SKM-1 treated with dmso at 0.1 percent for 144 hours (cell line): ENCODE results near the gene CDH2.

Experiments
- DNase-seq: peaks from one replicate; lab custom pipeline; 2025; ENCODE audit not compliant: unreplicated experiment; lab: John Stamatoyannopoulos, UW

CDH2 gene

GRCh38 chr18:28088477-28088876, 88.5 kb downstream of the CDH2 start:
- DNase-seq = no peak

DNA sequence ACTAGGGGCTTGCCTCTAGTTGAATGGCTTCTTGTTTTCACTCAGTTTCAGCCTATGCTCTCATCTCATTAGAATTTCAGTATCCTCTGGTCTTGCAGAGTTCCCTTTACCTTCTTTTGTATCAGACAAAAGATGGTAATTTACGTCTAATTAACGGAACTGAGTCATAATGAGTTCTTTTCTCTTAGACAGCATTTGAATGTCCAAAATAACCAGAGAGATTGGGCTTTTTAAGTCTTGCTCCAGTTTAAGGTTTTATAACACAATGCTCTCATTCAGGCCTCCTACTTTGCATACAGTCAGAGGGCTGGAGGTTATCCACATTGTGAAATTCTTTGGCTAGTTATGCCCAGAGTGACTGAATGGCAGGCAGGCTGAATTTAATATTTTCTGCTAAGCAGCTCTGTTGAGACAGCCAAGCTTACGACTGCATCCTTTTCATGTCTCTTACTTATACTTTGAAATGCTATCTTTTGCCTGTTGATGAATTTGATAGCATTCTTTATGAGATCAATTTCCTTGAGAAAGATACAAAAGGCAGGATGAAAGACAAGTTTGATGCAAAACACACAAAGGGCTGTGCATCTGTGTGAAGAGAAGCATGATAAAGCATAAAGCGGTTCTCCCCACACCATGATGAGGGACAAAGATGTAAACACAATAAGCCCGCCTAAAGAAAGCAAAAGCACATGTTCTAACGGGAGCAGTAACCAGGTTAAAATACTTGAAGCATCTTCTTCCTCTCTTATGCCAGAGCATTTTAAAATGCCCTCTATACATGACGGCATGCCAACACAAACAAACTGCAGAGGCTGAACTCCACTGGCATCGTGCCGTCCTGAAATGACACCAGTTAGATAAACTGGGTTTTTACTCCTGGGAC, 90.0 kb downstream of the CDH2 start:
- no peak for DNase-seq

GRCh38 chr18:28081516-28081915, 95.4 kb downstream of the CDH2 start:
- no peak for DNase-seq

GRCh38 chr18:28080876-28081300, 96.0 kb downstream of the CDH2 start:
- no peak for DNase-seq

- no peak for DNase-seq
Measured at GRCh38 chr18:28079883-28080282, 97.0 kb downstream of the CDH2 start.

- DNase-seq = no peak
Measured at GRCh38 chr18:28078849-28079248, 98.1 kb downstream of the CDH2 start.

GRCh38 chr18:28078298-28078697, 98.6 kb downstream of the CDH2 start:
- DNase-seq = no peak

GRCh38 chr18:28075501-28075900, 101.4 kb downstream of the CDH2 start:
- DNase-seq = no peak

DNA sequence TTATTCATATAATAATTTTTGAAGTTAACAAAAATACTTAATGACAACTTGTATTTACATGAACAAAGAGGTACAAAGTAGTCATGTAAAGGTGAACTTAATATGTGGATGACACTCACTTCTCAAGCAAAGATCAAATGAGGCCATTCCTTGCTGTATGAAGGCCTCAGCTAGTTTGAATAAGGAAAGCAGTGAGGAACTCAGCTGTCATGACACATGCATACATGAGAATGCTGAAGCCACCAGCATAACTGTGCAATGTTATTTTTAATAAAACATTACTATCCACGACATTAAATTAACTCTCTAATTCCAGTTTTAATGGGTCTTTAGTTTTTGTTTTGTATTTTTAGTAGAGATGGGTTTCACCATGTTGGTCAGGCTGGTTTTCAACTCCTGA, 102.9 kb downstream of the CDH2 start:
- DNase-seq = no peak

DNA sequence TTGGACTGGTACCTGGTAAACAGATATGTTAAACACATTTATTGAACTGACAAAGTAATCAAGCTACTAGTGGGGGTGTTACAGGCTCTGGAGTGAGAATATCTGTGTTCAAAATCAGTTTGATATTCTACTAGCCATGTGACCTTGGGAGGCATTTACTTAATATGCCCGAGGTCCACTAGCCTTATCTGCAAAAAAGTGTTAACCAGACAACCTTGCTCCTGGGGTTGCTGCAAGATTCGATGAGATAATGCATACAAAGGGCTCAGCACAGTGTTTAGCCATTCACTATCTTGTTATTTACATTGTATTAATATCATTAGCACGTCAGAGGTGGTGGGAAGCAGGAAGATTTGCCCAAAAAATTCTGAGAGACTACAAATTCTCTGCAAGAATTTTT, 103.3 kb downstream of the CDH2 start:
- no peak for DNase-seq

DNA sequence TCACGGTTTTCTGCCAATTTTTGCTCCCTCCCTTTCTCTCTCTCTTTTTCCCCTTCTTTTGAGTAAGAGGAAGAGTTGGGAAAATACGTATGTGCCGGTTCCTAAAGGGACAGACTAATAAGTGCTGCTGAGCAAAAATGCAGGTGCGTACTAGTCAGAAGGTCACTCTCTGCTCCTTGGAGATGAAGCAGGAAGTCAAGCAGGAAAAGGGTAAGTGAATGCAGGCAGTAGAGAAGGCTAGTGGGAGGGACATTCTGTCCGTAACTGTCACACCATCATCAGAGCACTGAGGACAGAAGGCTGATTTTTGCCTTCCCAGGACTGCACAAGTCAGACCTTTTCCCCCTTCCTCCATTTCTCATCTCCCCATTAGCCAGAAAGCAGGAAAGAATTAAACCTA, 105.7 kb downstream of the CDH2 start:
- DNase-seq = no peak

GRCh38 chr18:28068207-28068606, 108.7 kb downstream of the CDH2 start:
- no peak for DNase-seq

- no peak for DNase-seq
Measured at GRCh38 chr18:28067346-28067745, 109.6 kb downstream of the CDH2 start.

DNA sequence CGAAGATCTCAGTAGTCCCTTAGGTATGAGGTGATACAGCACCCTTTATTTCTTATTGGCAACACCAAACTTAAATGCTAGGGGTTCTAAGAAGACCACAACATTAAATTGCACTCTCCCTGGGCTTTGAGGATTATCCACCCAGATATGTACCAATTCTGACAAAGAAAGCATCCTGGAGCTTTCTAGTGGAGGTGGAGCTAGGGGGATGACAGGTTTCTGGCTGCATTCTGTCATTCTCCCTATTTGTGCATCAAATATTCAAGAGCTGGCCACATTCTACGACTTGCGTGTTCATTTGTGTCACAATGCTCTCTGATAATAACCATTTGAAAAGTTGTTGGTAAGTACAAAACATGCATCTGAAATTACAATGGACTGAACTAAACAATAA, 111.1 kb downstream of the CDH2 start:
- DNase-seq = no peak

DNA sequence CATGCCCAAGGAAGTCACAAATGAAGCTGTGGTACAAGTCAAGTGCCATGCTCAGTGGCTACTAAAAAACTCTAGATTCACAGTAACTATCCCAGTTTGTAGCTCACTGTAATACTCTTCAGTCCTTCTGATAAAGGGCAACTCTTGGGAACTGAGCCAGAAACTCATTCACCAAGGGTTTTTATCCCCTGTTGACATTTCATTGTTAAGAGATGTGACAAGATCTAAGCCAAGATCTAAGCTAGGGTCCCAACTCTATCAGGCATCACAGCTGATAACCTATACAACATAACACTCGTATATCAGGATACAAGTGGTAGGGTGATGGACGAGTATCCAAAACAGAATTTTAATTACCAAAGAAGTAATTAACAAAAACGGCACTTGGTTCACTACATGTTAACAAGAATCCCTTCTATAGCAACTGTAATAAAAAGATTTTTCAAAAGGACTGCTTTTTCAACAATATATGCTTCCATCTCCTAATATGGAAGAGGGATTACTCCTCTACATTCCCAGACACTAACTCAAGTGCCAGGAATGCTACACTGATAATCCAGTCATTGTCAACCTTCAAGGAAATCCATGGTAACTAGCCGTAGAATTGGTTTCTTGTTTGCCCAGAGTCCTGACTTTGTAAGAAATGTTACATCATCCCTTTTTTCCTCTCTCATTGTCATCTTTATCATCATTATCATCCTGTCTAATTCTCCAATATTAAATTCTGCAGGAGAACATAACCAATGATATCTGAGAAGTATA, 111.7 kb downstream of the CDH2 start:
- DNase-seq = no peak

- no peak for DNase-seq
Measured at GRCh38 chr18:28063926-28064325, 113.0 kb downstream of the CDH2 start.

DNA sequence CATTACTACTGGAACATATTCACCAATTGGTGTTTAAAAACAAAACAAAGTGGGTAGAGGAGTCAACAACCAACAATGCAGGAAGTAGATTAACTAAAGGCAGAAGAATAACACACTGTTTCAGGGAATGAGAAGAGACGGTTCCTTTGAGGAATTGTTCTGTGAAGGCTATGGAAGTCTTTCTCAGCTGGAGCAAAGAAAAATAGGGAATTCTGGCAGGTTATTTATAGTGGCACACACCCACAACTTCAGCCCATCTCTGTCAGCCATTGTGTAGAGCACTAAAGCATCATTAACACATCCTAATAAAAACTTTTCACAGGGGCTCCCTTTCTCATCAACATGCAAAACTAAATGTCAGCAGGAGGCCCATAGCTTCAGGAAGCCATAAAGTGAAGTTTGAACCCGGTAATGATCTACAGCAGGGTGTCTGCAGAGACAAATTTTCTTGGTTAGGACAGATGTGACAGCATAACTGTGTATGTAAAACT, 113.6 kb downstream of the CDH2 start:
- no peak for DNase-seq

GRCh38 chr18:28062443-28062842, 114.5 kb downstream of the CDH2 start:
- no peak for DNase-seq

- no peak for DNase-seq
Measured at GRCh38 chr18:28059861-28060260, 117.1 kb downstream of the CDH2 start.

DNA sequence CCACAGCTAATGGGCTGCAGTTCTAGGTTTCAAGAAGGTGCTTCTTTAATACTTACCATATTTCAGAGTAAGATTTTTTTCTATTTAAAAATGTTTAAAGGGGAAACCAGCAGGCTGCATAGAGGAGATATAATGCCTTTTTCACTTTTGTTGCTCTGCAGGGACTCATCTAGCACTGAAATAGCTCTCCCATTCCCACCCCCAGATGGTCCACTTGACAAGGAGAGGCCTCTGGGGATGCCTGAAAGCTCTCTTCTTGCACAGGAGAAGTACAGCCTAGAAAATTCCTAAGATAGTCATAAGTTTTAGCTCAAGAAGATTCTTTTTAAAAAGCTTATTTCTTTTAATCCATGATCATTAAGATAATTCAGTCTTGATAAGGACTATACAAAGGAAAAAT, 126.4 kb downstream of the CDH2 start:
- no peak for DNase-seq

- no peak for DNase-seq
Measured at GRCh38 chr18:28048612-28049011, 128.3 kb downstream of the CDH2 start.

DNA sequence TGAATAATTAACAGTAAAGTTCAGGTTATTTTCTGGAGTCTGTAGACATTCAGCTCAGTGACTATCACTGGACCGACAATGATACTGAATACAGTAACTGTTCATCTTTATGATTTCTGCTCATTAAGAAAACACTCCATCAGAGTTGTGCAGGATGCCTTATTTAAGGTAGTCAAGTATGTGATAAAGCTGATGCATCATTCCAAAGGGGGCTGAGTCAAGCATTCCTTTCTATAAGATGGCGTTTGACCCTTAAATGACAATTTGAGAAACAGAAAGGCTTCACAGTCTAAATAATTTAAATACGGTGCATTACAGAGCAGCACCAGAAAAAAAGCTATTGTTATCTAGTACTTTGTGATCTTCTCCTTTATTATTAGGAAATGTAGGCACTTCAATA, 131.1 kb downstream of the CDH2 start:
- DNase-seq = no peak
